ENCODE data around the gene PKN2. TPM values are rescaled to one million over a fixed set of nuclear protein-coding genes. Genes with fewer than 3 reads are reported as not detected.
"Not testable (repeated sequence)": the region's sequence is repeated elsewhere in the genome, so short reads cannot be mapped to it uniquely, and the experiment has no call there.

The PKN2 gene
- total RNA-seq, 1 experiment from 2014 or later: 32.5 TPM

DNA sequence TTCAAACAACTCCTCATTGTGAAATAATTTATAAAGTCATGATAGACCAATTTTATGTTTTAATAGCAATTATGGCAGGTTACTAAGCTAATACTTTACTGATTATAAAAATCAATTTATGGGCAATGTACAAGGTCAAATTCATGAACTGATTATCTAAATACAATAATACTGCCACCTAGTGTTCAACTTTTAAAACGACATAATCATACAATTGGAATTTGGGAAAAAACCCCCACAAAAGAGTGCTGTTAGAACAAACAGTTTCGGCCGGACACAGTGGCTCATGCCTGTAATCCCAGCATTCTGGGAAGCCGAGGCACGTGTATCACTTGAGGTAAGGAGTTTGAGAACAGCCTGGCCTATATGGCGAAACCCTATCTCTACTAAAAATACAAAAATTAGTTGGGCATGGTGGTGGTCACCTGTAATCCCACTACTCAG is 193.3 kb downstream of the PKN2 start:
- DNase-seq (ENCODE audit: low read depth): peak; percentile 33

- no peak for DNase-seq (ENCODE audit: low read depth)
Measured at GRCh38 chr1:88877911-88878310, 193.8 kb downstream of the PKN2 start.

DNA sequence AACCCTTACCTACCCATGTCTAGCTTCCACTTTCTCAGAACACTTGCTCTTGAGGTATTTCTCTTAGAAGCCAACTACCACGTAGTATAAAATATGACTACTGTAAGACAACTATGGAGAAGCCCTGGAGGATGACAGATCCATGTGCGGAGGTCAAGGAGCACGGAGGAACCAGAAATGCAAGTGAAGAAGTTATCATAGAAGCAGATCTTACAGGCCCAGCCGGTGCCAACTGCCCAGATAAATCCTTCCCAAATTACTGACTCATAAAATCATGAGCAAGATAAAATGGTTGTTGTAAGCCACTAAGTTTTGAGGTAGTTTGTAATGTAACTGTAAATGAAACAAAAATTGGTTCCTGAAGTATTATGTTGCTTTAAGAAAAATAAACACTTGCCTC is 194.7 kb downstream of the PKN2 start:
- DNase-seq (ENCODE audit: low read depth): no peak

DNA sequence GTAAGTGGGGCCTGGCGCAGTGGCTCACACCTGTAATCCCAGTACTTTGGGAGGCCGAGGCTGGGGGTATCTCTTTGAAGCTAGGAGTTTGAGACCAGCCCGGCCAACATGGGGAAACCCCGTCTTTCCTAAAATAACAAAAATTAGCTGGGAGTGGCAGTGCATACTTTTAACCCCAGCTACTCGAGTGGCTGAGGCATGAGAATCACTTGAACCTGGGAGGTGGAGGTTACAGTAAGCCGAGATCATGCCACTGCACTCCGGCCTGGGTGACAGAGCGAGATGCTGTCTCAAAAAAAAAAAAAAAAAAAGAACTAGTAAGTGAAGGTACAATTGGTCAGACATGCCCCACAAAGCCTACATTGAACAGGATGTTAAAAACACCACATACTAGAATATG is 196.6 kb downstream of the PKN2 start:
- not testable (repeated sequence) for DNase-seq (ENCODE audit: low read depth)

DNA sequence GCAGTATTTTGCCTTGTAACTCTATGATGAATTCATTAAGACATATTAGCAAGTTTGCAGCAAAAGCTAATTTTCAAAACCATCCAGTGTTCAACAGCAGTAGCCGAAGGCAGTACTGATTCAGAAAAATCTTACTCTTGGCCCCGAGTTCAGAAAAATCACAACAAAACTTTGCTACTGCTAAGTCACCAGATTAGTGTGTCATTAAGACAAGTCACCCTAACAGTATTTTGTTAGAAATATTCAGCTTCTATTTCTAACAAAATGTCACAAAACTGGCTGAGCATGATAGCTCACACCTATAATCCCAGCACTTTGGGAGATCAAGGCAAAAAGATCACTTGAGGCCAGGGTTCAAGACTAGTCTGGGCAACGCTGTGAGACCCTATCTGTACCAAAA is 199.1 kb downstream of the PKN2 start:
- DNase-seq (ENCODE audit: low read depth): no peak

Other genes with a start within 250 kb of the PKN2 start
- gene GTF2B, start 207.3 kb downstream of the PKN2 start, total RNA-seq (2014; rRNA removed): 36.1 and 44.9 TPM in 2 replicates